NOMO-1 treated with DMSO at 0.1 percent for 48 hours (cell line): ENCODE data around the gene RAD9A.

Experiments
- DNase-seq: peaks from one replicate; lab custom pipeline; 2025; ENCODE audit not compliant: unreplicated experiment; lab: John Stamatoyannopoulos, UW

Gene RAD9A

DNA sequence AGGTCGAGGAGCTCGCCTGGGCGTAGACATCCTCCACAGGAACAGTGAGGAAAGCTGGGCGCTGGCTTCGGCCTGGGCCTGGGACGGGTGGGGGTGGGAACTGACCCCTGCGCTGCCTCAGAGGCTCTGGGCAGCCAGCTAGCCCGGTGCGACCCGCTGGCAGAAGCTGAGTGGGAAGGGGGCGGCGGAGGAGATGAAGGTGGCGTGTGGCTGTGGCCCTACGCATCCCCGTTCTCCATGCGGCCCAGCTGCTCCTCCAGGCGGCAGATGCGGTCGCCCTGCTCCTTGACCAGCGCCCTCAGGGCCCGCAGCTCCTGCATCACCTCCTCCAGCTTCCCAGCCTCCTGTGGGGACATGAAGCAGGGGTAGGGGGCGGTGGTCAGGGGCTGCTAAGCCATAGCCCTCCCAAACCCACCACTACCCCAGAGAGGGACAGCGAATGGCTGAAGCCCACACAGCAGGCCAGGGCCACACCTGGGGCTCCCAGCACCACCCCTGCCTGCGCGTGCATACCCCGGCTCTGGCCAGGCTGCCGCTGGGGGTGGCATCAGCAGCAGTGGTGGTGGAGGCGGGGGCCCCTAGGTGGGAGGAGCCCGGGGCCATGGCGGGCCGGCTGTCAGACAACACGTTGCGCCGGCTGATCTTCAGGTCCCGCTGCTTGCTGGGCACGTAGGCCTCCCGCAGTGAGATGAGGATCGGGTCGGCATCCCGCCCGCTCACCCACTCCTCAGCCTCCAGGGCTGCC is 46.5 kb downstream of the RAD9A start:
- DNase-seq = no peak

DNA sequence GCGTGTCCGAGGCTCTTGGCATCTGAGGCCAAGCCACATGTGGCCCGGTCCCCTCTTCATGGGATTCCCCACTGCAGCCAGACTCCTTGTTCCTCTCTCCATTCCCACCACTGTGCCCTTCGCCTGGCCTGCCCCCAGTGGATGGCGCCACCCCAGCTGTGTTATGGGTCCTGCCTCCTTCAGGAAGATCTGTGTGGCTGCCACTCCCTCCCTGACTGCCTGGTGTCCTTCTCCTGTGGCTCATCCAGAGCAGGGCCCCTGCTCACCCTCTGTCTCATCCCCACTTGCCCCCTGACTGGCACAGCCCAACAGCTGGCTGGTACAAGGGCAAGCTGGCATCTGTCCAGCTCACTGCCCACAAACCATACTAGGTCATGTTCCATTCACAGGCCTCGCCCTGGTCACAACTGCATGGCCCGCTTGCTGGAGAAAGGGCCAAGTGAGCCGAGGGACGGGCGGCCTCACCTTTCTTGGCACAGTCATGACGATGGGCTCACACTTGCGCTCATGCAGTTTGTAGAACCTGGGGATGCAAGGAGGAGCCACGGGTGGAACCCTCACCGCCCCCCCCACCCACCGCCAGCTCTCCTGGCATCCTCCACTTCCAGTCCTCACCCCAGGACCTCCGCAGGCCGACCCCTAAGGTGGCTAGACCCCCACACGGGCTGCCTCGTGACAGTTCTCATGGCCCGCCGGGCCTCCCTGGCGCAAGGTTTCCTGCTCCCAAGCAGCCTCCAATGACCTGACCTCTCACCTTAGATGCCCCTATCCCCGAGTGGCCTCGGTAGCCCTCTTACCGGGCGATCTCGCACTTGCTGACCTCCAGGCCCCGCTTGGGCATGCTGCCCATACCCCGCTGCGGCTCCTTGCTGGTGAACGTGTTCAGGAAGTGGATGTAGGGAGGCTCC is 47.8 kb downstream of the RAD9A start:
- peak; percentile 32 for DNase-seq

DNA sequence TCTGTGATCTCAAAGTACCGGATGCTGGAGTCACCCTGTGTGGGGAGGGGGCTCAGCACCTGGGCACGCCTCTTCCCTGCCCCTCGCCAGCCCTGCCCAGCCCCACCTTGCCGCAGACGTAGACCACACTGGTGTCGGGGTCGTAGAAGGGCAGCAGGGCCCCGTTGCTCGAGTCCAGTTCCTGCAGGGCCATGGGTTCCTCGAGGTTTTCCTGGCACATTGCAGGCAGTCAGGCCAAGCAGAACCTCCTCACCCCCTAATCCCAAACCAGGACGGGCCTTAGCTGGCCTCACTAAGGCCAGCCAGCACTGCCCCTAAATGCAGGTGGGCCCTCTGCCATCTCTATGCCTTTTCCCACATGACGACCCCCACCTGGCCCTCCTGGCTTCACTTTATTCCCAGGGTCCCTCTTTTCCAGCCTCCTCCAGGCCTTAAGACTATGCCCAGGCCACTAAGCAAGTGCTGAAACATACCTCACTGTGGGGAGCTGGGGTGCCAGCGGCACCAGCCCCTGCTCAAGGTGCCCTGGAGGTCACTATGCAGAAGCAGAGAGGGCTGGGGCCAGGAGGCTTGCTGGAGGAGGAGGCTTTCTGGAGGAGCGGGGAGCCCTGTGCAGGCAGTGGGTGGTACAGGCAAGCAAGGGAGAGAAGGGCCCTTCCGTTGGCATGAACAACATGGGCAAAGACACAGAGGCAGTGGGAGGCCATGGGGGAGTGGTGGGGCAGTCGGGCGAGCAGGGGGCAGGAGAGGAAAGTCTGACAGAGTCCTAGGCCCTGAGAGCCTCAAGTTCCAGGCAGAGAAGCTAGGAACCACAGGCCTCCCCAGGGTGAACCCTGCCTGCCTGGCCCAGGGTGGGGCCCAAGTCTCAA is 48.7 kb downstream of the RAD9A start:
- DNase-seq = no peak

DNA sequence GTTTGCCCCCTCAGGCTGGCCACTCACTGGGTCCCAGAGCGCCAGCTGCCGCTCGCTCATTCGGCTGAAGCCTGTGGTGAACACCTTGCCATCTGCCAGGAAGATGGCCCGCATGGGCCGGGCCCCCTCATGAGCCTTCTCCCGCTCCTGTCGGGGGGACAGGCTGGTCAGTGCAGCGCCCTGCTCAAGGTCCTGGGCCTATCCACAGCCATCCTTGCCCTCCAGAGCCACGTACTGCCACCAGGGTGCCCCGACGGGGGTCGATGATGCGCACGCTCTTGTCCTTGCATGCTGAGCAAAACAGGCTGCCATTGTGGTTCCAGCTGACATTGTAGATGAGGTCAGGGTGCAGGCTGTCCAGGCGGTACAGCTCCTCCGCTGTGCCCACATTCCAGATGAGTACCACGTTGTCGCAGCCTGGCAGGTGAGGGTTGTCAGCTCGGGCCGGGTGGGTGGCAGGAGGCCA is 49.3 kb downstream of the RAD9A start:
- no peak for DNase-seq

DNA sequence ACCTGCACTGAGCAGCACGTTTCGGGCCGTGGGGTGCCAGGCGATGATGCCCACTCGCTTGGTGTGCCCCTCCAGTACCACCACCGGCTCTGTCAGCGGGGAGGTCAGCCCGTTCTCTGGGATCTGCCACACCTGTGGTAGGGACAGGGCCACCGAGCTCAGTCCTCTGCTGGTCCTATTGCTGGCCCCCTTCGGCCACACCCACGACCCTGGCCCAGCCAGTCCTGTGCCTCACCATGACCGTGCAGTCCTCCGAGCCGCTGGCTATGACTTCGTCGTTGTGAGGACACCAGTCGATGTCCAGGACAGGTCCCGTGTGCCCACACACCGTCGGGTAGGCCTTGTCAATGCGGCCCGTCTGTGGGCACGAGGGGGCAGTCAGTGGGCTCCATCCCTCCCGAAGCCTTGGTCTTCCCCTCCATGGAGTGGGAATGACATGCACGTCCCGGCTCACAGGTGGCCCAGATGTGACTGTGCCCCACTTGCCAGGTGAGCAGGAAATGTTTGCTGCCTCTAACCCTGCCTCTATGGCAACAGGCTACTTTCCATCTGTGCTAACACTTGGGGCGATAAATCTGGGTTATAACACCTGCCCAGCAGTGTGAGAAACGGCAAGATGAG is 50.1 kb downstream of the RAD9A start:
- no peak for DNase-seq

DNA sequence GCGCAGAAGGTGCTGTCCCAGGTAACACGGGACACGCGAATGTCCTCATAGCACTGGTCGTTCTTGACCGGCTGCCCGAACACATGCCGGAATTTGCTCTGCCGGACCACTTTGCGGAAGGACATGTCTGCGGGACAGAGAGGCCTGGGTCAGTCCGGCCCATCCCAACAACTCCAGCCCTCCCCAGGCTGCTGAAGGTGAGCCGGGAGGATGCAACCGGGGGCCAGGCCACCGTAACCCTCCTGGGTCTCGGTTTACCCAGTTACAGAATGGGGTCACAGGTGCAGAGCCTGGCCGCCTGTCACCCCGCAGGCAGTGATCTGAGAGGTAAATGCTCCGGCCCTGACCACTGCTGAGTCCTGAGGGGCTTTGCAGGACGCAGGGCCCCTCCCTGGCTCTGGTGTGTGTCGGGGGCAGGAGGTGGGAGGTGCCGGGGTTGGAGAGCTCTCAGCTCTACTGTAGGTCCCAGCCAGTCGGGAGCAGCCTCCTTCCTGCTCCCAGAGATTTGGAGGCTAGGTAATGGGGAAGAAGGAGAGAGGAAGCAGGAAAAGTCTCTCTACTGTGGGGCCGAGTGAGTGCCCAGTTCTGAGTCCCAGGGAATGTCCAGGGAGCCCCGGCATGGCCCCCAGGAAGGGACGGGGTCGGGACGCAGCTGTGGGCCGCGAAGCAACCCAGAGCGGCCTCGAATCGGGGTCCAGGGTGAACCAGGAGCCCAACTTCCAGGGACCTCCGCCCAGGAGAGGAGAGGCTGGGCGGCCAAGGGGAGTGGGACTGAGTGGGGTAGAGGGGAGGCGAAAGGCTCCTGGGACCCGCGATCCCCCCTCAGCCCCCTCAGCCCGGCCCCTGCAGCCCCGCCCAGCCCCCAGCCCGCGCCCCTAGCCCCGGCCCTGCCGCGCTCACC is 51.0 kb downstream of the RAD9A start:
- no peak for DNase-seq

DNA sequence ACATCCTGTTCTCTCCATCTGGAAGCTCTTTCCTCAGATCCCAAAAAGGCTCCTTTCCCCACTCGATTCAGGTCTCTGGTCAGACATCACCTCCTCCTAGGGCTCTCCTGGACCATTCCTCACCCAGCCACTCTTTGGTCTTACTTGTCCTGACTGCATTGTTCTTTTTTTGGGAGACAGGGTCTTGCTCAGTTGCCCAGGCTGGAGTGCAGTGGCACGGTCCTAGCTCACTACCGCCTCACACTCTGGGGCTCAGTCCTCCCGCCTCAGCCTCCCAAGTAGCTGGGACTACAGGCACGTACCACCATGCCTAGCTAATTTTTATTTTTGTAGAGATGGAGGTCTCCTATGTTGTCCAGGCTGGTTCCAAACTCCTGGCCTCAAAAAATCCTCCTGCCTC is 53.7 kb downstream of the RAD9A start:
- no peak for DNase-seq
